Thyroid gland (tissue), 4 donors: ENCODE results near the gene CCL27. TPM values are rescaled to one million over a fixed set of nuclear protein-coding genes. Genes with fewer than 3 reads are reported as not detected.

Source experiments
- DNase-seq, 2 donors: peaks; one replicate each; pipeline ENCODE4 v3.0.0-alpha.2; 2019
- H3K27ac ChIP-seq, 3 donors: fragments of 200-600 bp; sonication (generic); 1 replicate in 2 of 3; 2 replicates in 1 of 3; pipeline ENCODE4 v1.5.1; 2016 to 2019; ENCODE audit warnings: mild to moderate bottlenecking in 1 of 3, moderate library complexity in 1 of 3
- H3K27me3 ChIP-seq: fragments of 200-600 bp; sonication (generic); one replicate; pipeline ENCODE4 v1.5.1; 2019
- H3K36me3 ChIP-seq, 2 donors: fragments of 200-600 bp; sonication (generic); one replicate each; pipeline ENCODE4 v1.5.1; 2016 to 2019
- H3K4me1 ChIP-seq, 2 donors: fragments of 200-600 bp; sonication (generic); one replicate each; pipeline ENCODE4 v1.5.1; 2017 to 2019
- H3K4me3 ChIP-seq, 3 donors: fragments of 200-600 bp; sonication (generic); replicated peaks in 1 of 3; 1 replicate in 2 of 3; 2 replicates in 1 of 3; pipeline ENCODE4 v1.5.1; 2016; ENCODE audit warnings: mild to moderate bottlenecking in 1 of 3
- H3K9me3 ChIP-seq: fragments of 200-600 bp; sonication (generic); one replicate; pipeline ENCODE4 v1.5.1; 2017
- CTCF ChIP-seq, 6 experiments: fragments of 200-600 bp in 3 of 6; fragments of 450-650 bp in 3 of 6; sonication (generic) in 3 of 6; IDR thresholded peaks; one replicate each; pipeline ENCODE4 v1.5.1; 2016 to 2019; ENCODE audit warnings: antibody characterized with exemption in 6 of 6, mild to moderate bottlenecking in 2 of 6, inconsistent platforms in 1 of 6, moderate library complexity in 1 of 6
- POLR2A ChIP-seq, 2 donors: fragments of 450-650 bp; IDR thresholded peaks; one replicate each; pipeline ENCODE4 v1.6.1; 2017; ENCODE audit warnings: antibody characterized with exemption in 2 of 2, mild to moderate bottlenecking in 2 of 2, moderate library complexity in 1 of 2
- WGBS, 2 donors: methylation state at CpG; one replicate each; pipeline ENCODE4 v1.1.5; 2017; 5-methylcytosine and 5-hydroxymethylcytosine counted together
- intact Hi-C: fragments of 100-400 bp; cut with DNase I; formaldehyde crosslinking; loops from one replicate; pipeline ENCODE4 v1.15.1; 2023
- total RNA-seq, 4 donors: library from RNA; depleted of rRNA; stranded (reverse); fragments of >200 nt; gene quantifications; one replicate each; pipeline ENCODE4 v1.2.3, GENCODE V29; 2016

CCL27 gene
- total RNA-seq, 4 donors from 2014 or later, result 1.1 TPM; not detected in 3

DNA sequence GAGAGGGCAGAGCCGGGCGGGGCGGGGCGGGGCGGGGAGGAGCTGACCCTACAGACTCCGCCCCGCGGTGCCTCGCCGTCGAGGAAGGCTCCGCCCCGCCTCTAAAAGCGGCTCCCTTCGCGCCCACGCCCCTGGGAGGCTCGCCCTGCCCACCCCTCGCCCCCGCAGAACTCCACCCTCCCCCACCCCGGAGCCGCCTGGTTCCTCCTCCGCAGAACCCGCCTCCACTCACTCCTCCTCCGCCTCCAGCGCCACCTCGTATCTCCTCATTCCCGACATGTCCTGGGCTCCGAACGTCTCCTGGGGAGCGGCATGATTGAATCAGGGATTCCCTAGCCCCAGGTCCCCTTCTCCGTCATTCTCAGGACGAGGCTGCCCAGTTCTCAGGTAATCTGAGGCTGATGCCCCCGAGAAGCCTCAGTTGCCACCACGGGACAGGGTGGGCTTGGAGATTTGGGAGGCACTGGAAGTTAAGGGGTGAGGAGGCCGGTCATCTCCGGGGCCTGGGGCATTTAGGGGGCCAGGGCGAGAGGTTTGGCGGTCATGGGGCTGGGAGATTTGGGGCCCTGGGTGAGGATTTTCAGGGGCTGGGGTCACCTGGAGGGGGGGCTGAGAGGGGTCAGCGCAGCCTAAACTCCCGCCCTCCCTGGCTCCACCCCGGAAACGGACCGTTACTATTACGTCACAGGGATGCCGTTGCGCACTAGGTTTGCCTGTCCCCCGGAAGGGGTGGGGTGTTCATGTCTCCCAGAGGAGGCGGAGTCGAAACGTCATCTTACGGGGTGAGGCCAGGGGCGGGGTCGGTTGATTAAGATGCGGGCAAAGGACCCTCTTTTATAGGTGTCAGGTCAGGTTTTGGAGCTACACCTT, 3.2 kb upstream of the CCL27 start:
- no peaks in the 10 kb centered on the region for H3K9me3 ChIP-seq
- intact Hi-C loops, result no loop called here
- TF ChIP-seq POLR2A (IDR thresholded peaks at IDR 0.05) (peak; percentile 82 to 86), CTCF (IDR thresholded peaks at IDR 0.05) (peak in 1 of 6 experiments; percentile 30)
- peak; percentile 96 for DNase-seq
- no peaks in the 10 kb centered on the region for H3K36me3 ChIP-seq
- H3K4me1 ChIP-seq, result peaks cover 4 to 19% of the 10 kb centered on the region in 2 donors
- WGBS, 2 donors, result 2 to 4% methylated on average over 31 to 46 of the region's 55 CpGs
- H3K27ac ChIP-seq, result peak overlapping the region; percentile 94 to 99 (median 98)
- H3K27me3 ChIP-seq, result no peaks in the 10 kb centered on the region
- H3K4me3 ChIP-seq, result peak overlapping the region; percentile 29 to 73 (median 66)

DNA sequence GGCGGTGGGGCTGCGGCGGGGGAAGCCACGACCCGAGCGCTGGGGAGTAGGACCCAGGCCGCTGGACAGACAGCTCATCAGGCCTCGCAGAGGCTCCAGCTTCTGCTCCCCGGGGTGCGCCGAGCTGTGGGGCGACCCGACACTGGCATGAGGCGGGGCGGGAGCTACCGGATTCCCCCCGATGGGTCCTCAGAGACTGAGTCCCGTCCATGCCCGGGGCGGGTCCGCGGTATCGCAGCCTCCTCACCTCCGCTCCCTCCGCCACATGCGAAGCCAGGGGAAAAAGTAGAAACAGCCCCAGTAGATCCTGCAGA, 2.6 kb upstream of the CCL27 start:
- no peak for TF ChIP-seq CTCF (IDR thresholded peaks at IDR 0.05)
- TF ChIP-seq POLR2A (IDR thresholded peaks at IDR 0.05), result no peak
- no peak for DNase-seq
- intact Hi-C loops, result no loop called here
- Histone ChIP-seq H3K36me3 (no peaks in the 10 kb centered on the region), H3K4me3 (peak overlapping the region in 2 of 3 donors; percentile 49 to 73), H3K27ac (peak overlapping the region; percentile 93 to 99 (median 98)), H3K4me1 (peaks cover 4 to 19% of the 10 kb centered on the region in 2 donors), H3K9me3 (no peaks in the 10 kb centered on the region), H3K27me3 (no peaks in the 10 kb centered on the region)
- 0 to 4% methylated on average over 4 to 9 of the region's 26 CpGs for WGBS, 2 donors

DNA sequence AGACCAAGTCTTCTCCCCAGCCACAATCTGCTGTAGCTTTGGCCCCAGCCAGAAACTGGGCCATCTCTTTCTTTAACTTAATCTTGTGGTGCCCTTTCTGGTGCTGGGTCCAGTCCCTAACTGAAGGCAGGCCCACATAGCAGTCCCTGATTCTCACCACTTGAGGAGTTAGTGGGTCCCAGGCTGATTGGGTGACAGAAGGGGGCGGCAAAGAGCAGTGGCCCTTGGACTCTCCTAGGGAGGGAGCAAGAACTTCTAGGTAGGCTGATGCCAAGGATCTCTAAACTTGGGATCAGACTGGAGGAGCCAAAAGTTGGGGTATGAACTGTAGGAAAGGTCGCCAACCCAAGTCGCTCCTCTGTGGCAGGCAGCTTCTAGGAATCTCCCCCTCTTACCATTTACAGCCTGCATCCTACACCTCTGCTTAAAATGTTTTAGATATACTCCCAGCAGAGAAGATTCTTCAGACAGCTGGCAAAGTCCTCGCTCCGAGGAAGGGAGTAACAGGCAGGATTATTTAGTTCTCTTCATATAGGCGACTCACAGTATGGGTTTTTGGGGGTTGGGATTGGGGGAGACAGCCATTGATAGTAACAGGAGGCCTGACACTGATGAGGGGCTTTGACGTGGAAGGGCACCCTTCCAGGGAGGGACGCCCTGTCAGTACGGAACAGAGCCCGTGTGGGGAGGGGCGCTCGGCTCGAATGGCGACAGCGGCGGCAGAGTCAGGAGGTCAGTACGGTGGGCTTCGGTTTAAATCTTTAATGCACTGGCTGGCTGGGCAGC, 2.0 kb upstream of the CCL27 start:
- Histone ChIP-seq H3K4me3 (peak overlapping the region in 2 of 3 donors; percentile 49 to 73), H3K4me1 (peaks cover 4 to 19% of the 10 kb centered on the region in 2 donors), H3K27ac (peak overlapping the region; percentile 93 to 99 (median 98)), H3K27me3 (no peaks in the 10 kb centered on the region), H3K36me3 (no peaks in the 10 kb centered on the region), H3K9me3 (no peaks in the 10 kb centered on the region)
- TF ChIP-seq CTCF (IDR thresholded peaks at IDR 0.05) (peak; percentile 37 to 71 (median 55)), POLR2A (IDR thresholded peaks at IDR 0.05) (no peak)
- 21% methylated on average over 15 to 18 of the region's 18 CpGs for WGBS, 2 donors
- peak; percentile 76 to 84 for DNase-seq
- intact Hi-C loops, result no loop called here

DNA sequence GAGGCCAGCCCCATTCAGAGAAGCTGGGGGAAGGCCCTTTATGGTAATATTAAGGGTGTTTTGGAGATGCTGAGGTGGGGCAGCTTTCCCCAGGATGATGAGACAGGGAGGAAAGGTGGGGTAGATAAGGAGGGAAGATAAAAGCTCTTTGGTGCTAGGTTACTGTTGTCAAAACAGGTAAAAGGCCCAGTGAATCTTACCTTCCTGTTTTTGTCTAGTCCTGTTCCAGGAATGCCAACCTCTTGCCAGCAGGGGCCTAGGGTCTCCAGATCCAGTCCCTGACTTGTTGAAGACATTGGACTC, 797 bp upstream of the CCL27 start:
- no peak for TF ChIP-seq POLR2A (IDR thresholded peaks at IDR 0.05)
- no peak for TF ChIP-seq CTCF (IDR thresholded peaks at IDR 0.05)
- no peak for DNase-seq
- intact Hi-C loops, result no loop called here
- Histone ChIP-seq H3K4me3 (no peak overlapping the region), H3K9me3 (no peaks in the 10 kb centered on the region), H3K27me3 (no peaks in the 10 kb centered on the region), H3K36me3 (no peaks in the 10 kb centered on the region), H3K4me1 (peaks cover 4 to 19% of the 10 kb centered on the region in 2 donors), H3K27ac (no peak overlapping the region)
